ENCODE measurements around the gene SERTAD1.

GRCh38 chr19:40393894-40394815 is 31.6 kb downstream of the SERTAD1 start:
- no peak for TF ChIP-seq CTCF (IDR thresholded peaks at IDR 0.05)
- no peak for TF ChIP-seq EZH2 (IDR thresholded peaks at IDR 0.05; ENCODE audit: borderline replicate concordance, insufficient read depth, low read depth, low read length, poor library complexity, severe bottlenecking)
